Measurements from ENCODE around the gene UROD.
A peak's percentile ranks its signal among the peaks of the same experiment; 100 is the strongest.
"Not testable (repeated sequence)": the region's sequence is repeated elsewhere in the genome, so short reads cannot be mapped to it uniquely, and the experiment has no call there.

The UROD gene

GRCh38 chr1:45038661-45039364 is 26.8 kb downstream of the UROD start:
- DNase-seq (ENCODE audit: low spot score), result peak; percentile 17

GRCh38 chr1:45040297-45040696 is 28.2 kb downstream of the UROD start:
- no peak for DNase-seq (ENCODE audit: low spot score)

GRCh38 chr1:45043094-45043493 is 31.0 kb downstream of the UROD start:
- DNase-seq (ENCODE audit: low spot score), result no peak

GRCh38 chr1:45044916-45045315 is 32.9 kb downstream of the UROD start:
- no peak for DNase-seq (ENCODE audit: low spot score)

- no peak for DNase-seq (ENCODE audit: low spot score)
Measured at GRCh38 chr1:45047032-45047431, 35.0 kb downstream of the UROD start.

GRCh38 chr1:45051005-45051772 is 39.1 kb downstream of the UROD start:
- DNase-seq (ENCODE audit: low spot score), result no peak

GRCh38 chr1:45057542-45057941 is 45.5 kb downstream of the UROD start:
- no peak for DNase-seq (ENCODE audit: low spot score)

GRCh38 chr1:45059829-45060228 is 47.8 kb downstream of the UROD start:
- no peak for DNase-seq (ENCODE audit: low spot score)

- DNase-seq (ENCODE audit: low spot score), result not testable (repeated sequence)
Measured at GRCh38 chr1:45062463-45062862, 50.4 kb downstream of the UROD start.

GRCh38 chr1:45065083-45065482 is 53.0 kb downstream of the UROD start:
- peak; percentile 8 for DNase-seq (ENCODE audit: low spot score)

Measured in HuH-7 (cell line).